Umbilical cord (tissue), 2 donors: Measurements from ENCODE around the gene NEUROG1. TPM values are rescaled to one million over a fixed set of nuclear protein-coding genes. Genes with fewer than 3 reads are reported as not detected.
A peak's percentile ranks its signal among the peaks of the same experiment; 100 is the strongest.

Experiments
- DNase-seq: peaks from one replicate; pipeline ENCODE4 v3.0.0-alpha.2; 2015; ENCODE audit warnings: low spot score
- total RNA-seq: library from RNA; depleted of rRNA; stranded (reverse); fragments of >200 nt; gene quantifications from one replicate; pipeline ENCODE4 v1.2.3, GENCODE V29; 2014; ENCODE audit warnings: low replicate concordance; ENCODE audit not compliant: insufficient read depth

Gene NEUROG1, protein sequence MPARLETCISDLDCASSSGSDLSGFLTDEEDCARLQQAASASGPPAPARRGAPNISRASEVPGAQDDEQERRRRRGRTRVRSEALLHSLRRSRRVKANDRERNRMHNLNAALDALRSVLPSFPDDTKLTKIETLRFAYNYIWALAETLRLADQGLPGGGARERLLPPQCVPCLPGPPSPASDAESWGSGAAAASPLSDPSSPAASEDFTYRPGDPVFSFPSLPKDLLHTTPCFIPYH
- total RNA-seq = not detected

DNA sequence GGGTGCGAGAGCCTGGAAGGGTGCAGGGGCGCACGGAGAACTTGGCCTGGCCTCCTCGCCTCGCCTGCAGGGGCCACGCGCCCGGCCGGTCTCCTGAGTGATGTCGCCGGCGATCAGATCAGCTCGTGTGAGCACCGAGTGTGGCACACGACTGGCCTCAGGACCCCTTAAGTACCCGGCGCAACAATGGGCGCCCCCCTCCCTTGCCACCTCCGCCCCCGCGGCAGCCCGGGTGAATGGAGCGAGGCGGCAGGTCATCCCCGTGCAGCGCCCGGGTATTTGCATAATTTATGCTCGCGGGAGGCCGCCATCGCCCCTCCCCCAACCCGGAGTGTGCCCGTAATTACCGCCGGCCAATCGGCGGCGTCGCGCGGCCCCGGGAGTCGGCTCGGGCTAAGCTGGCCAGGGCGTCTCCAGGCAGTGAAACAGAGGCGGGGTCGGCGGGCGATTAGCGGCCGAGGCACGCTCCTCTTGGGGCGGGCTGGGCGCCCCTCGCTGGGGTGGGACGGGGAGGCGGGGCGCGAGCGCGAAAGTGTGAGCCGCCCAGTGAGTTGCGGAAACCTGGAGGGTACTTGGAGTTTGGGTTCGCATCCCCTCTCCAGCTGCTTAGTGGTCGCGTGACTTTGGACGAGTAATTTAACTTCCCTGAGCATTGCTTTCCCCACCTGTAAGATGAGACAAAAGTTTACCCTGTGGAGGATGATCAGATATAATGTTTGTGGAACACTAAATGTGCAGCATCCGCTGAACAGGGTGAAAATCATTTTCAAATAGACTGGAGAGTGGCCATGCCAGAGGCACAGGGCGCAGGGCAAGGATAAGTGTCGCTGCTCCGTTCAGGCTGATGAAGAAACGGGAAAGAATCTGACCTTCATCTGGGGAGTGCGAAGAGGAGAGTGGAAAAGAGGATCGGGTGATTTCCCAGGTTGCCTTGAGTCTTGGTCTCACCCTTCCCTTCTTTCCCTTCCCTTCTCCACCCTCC, at the start of gene NEUROG1:
NEUROG1 (minus strand) TSS at position 145 of the 982 bp plus-strand sequence. CDS start 274 bp downstream, outside the sequence.
- no peak for DNase-seq

DNA sequence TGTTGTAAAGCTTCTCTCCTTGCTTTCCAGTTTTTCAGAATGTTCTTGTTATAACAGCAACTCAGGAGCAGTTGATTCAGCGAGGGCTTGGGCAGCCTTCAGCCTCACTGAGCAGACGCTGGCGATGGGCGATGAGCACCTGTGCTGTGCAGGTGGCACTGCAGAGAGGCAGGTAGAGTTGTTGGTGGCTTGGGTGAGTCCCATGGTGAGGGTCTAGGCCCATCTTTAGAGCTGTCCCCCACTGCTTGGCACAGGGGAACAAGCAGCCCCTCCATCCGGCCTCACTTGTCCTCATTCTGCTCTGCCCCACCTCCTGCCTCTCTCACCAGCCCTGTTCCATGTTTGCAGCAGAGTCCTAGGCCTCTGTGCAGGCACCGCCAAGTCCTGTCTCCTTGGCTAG, 49.2 kb upstream of the NEUROG1 start:
- DNase-seq = no peak

DNA sequence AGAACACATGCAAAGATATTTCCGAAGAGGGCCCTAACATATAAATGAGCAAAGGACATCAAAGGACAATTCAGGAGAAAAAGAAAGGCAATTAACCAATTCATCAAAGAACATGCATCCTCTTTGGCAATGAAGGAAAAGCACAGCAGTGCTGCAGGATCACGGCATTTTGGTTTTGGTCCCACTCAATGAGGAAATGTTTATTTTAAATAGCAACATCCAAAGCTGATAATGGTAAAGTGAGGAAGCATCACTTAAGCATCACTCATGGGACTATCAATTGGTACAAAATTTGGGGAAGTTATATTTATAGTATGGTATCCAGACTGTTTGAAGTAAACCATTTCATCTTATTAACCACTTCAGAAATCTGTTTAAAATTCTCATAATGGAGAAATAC, 48.5 kb upstream of the NEUROG1 start:
- no peak for DNase-seq

DNA sequence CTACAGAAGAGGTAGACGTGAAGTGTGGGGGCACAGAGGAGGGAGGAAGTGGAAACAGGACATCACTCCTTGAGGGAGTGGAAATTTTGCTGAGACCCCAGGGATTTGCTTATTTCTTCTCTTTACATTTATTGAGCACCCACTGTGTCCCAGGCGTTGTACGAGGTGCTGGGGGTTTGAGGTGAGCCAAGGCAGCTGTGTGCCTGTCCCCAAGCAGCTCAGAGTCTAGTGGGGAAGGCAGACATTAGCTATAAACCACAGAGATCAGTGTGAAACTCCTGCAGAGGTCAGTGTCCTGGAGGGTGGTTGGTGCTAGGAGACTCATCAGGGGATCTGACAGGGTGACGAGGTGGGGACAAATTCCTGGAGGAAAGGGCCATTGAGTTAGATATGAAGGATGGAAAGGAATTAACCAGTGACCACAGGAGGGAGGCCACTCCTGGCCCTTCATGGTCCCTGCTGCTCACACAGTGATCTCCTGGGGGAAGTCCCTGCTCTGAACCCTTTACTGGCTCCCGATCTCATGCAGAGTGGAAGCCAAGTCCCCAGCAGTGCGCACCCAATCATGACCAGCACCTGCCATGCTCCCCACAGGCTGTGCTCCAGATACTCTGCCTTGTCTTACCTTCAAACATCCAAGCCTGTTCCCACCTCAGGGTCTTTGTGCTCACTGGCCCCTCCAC, 46.5 kb upstream of the NEUROG1 start:
- no peak for DNase-seq

DNA sequence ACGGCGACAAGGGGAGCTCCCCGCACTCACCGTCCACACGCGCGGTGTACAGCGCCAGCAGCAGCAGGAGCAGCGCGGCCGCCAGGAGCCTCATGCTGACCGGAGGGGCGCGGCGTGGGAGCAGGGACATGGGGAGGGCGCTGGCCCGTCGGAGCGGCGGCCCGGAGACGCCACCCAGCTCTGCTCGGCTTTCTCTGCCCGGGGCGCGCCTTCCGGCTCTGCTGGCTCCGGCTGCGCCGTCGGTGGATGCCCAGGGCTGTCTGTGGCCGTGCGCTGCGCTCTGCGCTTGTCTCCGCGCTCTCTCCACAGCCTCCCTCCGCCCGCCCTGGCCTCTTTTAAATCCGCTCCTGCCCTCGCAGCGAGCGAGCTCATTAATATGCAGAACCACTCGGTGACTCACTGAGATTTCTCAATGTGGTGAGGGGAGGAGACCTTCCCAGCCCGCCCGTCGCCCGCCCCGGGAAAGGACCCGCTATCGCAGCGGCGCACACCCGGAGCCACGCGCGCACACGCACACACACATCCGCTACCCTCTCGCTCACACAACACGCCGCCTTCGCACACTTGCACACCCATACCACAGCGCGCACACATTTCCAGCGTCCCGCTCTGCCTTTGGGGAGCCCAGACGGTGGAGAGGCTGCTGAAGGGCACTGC, 43.0 kb upstream of the NEUROG1 start, which contains the start of gene CXCL14:
CXCL14 (minus strand) TSS at position 307 of the 657 bp plus-strand sequence; CDS start at position 94, 213 bp downstream.
- peak; percentile 92 for DNase-seq

DNA sequence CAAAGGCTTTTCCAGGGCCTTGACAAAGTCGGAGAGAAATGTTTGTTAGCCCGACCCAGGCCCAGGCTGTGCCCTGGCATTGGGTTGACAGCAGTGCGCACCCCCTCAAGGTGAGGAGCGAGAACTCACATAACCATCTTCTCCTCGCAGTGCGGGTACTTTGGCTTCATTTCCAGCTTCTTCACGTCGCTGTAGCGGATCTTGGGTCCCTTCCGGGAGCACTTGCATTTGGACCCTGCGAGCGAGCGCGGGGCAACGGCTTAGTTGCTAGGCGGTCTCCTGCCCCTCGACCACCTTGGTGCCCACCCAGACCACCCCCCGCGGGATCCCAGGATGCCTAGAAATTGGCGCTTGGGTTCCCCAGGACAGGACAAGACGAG, 42.5 kb upstream of the NEUROG1 start:
- no peak for DNase-seq

DNA sequence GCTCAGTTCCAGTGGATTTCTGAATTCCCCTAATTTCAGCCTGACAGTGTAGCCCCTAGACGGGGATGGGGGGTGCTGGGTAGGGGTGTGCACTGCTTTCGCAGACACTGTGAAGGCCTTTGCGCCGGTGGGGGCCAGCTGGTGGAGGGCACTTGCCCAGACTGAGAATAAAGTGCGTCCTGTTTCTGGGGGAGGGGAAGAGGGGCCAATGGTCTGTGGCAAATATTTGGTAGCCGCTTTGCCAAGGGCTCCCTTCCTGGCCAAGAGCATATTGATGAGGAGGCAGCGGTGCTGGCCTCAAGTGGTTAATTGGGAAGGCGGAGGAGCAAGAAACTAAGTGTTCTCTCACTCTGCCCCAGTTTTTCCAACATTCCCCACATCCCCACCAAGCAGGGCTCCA, 41.7 kb upstream of the NEUROG1 start:
- DNase-seq = no peak

DNA sequence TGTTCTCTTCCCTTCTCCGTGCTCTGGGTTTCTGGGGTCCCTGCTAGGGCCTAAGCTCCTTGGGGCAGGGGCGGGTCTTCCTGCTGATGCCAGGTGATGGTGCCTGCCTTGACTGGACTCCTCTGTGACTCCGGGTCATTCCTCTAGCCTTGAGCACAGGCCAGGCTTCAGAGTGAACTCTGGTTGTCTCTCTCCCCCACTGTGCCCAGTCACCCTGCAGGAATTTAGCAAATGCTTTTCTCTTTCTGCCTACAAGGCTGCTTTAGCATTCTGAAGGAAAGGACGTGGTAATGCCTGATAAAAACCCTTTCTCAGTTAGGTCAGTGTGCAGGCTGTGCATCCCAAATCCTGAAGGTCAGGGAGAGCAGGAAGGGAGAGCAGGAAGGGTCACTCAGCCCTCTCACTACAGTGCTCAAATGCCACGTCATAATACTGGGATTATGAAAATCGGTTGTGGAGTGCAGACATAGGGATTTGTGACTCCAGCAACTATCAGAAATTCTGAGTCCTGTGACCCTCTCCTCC, 40.4 kb upstream of the NEUROG1 start:
- peak; percentile 62 for DNase-seq

DNA sequence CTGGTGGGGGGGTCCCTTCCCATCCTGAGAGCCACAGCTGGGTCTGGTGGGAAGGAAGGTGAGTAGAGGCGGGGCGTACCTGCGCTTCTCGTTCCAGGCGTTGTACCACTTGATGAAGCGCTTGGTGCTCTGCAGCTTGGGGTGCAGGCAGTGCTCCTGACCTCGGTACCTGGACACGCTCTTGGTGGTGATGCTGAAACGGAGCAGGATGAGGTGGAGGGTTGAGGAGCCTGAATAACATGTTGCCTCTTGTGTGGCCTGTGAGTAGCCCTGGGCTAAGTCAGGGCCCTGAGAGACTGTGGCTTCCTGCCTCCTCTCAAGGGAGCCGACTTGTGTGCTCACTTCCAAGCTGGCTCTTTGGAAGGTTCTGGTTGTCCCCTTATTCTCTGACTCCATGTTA, 38.7 kb upstream of the NEUROG1 start:
- no peak for DNase-seq

DNA sequence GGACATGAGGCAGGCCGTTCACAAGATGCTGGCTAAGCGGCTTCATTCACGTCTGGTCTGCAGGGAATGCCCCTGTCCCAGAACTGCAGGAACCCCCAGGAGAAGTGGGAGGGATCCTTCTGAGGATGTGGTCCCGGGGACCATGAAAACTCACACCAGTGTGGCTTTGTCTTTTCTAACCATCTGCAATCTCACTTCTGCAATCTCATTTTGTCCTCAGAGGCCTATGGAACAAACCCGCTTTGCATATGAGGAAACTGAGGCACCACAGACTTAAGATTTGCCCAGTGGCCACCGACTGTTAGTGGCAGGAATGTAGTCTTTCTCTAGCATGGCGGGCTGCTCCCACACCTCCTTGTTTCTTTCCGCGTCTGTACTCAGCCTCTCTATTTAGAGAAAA, 36.1 kb upstream of the NEUROG1 start:
- no peak for DNase-seq

DNA sequence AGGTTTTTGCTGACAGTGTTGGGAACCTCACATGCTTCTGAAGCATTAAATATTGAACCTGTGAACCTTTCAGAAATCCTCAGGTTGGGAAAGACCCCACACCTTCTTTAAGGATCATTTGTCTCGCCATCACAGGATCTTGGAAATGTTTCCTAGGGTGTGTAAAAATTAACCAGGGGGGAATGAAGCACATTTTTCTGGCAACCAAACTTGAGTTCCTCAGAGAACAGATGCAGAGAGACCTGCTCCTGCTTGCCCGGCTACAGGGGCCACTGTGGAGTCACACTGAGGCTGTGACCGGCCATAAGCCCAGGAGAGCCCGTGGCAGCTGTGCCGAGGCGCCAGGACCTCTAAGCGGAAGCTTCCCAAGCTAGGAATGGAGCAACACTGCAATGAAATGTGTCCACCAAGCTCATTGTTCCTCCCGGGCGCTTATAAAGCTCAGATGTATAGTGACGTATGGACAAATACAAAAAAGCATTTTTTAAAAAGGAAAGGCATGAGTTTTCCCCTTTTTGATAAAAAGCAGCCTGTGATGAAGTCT, 35.4 kb upstream of the NEUROG1 start:
- DNase-seq = no peak

DNA sequence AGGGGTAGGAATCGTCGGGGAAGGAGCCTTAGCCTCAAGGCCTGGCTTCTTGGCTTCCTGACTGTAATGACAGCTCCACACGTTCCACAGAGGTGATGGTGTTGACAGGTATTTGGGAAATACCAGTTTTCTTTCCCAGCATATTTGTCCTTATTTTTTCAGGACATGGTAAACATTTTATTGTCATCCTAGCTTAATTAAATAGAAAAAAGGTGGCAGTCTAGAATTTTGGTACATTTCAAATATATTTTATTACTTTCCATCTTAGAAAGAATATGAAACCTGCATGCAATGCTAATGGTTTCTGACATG, 34.6 kb upstream of the NEUROG1 start:
- DNase-seq = no peak

DNA sequence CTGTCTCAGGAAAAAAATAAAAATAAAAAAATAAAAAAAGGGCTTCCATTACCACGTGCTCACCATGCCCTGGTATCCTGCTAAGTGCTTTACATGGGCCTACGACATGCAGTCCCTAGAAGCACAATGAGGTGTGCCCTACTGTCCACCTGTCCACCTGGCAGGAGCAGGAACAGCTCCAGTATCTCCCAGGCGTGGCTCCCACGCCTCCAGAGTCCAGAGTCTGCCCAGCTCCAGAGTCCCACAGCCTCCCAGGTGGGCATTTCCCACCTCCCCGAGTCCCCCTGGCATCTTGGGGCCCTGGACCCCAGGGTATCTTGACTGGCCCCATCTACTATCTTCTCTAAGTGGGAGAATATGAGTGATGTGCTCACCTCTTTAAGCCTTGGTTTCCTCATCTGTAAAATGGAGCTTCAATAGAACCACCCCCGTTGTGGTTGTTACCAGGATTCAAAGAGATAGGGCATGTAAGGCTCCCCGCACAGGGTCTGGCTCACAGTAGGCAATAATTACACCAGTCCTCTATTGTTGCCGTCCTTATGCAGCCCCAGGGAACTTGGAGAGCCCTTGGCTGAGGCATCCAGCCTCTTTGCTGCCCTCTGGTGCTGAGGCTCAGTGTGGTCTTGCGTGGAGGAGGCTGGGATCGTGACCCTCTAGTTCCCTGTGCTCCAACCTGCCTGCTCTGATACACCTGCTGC, 34.1 kb upstream of the NEUROG1 start:
- peak; percentile 38 for DNase-seq

DNA sequence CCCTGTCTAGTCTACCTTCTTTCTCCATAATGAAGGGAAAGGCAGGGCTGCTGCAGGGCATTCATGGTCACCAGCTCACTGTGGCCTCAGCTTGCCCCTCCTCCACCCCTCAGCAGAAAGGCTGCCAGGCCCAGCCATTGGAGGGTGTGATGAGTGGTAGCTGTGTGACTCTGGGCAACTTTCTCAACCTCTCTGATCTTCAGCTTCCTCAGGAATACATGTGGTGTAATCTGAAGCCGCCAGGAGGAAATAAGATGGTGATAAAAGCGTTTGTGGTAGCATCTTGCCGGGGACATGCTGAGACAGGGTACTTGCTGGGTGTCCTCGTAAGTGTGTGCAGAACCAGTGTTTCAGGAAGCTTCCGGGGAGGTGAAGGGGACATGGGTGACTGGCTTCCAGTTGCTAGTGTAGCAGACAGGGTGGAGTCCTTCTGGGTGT, 33.2 kb upstream of the NEUROG1 start:
- DNase-seq = peak; percentile 46

DNA sequence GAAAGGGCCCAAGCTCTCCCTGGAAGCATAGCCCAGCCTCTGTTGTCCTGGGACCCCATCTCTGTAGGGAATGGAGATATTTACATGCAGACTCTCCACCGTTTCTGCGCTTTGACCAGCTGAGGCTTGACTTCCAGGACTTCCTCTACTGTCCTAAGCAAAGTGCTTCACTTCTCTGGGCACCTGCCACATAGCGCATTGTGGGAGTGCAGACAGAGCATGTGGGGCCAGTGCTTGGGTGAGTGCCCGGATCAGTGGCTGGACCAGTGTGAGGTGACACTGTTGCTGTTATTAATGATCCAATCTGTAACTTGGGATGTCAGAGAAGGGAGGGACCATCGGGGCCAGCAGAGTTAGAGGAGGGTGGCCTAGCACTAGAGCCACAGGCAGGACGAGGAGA, 32.5 kb upstream of the NEUROG1 start:
- no peak for DNase-seq

DNA sequence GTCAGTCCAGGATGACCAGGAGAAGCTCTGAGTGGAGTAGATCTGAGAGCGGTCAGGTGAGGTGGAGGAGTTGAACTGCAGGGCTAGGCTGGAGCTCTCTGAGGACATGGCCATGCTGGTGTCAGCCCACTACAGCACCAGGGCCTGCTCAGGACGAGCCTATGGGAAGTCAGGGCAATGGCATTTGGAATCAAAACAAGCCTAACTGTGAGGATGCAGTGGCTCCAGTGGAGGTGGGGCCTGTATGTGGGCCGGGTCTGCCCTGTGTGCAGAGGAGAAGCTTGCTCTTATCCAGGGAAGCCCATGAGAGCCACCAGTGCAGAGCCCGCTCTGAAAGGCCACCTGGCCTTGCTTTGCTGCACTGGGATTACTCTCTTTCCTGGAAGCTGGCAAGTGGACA, 31.9 kb upstream of the NEUROG1 start:
- DNase-seq = no peak

DNA sequence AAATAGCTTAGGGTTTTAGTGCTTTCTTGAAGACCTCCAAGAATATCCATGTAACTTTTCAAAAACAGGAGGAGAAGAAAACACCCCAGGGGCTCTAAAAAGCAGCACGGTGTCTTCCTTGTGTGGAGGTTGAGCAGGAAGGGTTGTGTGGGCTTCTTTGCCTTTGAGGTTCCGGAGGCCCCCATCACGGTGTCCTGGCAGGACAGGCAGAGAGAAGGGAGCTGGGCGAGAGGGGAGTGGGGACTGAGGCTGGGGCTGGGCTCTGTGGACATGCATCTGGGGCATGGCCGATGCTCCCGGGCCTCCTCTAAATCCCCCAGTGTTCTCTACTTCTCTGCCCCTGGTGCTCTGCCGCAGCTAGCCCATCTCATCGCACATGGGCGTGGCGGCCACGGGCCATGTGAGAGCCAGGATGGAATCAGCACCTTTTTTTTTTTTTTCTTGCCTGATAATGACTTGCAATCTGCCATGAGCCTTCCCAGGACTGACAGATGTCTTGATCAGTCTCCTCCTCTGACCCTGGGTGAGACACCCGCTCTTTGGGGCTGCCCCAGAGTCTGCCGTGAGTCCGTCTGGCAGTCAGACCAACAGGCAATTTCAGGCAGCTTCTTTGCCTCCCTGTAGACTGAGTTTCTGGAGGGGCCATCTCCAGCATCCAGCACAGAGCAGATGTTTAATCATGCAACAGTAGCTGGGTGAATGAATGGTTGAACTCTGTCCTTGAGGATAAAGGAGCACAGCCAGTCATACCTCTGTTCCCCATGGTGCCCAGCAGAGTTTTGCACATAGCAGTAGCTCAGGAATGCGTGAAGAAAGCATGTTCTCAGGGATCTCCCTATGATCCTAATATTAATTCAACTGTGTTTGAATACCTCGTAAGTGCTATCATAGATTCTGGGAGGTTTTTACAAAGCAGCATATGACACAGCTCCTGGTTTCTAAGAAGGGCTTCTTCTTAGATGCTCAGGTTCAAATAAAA, 30.9 kb upstream of the NEUROG1 start:
- no peak for DNase-seq

DNA sequence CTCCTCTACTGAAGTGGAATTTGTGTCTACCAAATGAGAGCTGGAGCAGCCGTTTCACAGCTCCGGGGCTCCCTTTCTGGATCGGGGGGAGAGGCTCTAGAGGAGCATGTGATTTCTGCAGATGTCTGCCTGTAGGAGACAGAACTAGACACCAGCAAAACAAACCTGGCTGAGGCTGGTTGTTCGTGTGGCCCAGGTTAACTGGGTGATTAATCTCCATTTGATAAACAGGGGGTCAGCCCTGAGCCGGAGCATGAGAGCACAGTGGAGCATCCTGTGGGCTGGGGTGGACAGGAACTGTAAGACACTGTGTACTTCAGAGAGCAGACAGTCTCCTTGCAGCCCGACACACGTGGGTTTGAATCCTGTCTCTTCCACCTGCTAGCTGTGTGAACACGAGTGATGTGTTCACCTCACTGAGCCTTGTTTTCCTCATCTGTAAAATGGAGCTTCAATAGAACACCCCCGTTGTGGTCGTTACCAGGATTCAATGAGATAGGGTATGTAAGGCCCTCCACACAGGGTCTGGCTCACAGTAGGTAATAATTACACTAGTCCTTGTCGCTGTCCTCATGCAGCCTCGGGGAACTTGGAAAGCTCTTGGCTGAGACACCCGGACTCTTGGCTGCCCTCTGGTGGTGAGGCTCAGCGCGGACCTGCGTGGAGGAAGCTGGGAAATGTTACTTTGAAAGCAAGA, 30.1 kb upstream of the NEUROG1 start:
- DNase-seq = peak; percentile 39

DNA sequence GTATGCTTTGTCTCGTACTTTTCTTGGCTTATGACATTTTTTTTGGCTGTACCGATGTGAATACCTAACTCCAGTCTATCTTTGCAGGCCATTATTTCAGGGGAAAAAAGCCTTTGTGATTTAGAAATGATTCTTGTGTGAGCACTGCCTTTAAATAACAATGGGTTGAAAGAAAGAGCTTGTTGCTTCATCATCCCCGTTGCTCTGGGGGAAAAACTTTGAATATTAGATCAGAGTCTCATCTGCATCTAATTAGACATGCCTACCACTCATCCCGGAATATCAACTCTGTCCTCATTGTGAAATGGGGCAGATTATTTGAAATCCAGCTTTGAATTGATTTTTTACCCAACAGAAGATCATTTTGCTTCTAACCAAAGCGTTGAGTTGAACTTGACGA, 29.5 kb upstream of the NEUROG1 start:
- DNase-seq = no peak
